NCI-H526 treated with DMSO at 0.1 percent for 48 hours (cell line): ENCODE measurements around the gene EFCAB6.
"Not testable (repeated sequence)": the region's sequence is repeated elsewhere in the genome, so short reads cannot be mapped to it uniquely, and the experiment has no call there.

Experiments
- DNase-seq: peaks from one replicate; lab custom pipeline; 2025; lab: John Stamatoyannopoulos, UW

Gene EFCAB6

DNA sequence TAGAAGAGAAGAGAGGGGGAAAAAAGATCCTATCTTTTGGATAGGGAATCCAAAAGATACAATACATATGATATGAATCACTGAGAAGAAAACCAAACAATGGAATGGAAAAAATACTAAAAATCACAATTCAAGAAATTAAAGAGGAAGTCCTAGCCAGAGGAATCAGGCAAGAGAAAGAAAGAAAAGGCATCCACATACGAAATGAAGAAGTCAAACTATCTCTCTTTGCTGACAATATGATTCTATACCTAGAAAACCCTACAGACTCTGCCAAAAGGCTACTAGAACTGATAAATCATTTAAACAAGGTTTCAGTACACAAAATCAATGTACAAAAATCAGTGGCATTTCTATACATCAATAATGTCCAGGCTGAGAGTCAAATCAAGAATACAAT is 91.4 kb downstream of the EFCAB6 start:
- DNase-seq, result no peak

DNA sequence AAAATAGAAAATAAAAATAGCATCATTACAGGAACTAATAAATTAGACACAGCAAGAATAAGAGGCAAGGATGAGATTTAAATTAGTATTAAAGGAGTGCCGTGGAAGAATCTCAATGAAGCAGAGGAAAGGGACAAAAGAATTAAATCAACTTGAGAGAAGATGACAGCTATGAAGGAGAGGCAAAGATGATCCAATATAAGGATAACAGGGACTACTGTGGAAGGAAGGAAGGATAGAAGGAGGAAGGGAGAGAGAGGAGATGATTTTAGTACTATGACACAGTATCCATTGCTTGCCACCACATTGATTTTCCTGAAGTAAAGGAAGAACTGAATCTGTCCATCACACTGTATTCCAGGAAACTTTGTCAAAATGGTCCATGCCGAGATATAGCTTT is 98.0 kb downstream of the EFCAB6 start:
- no peak for DNase-seq

DNA sequence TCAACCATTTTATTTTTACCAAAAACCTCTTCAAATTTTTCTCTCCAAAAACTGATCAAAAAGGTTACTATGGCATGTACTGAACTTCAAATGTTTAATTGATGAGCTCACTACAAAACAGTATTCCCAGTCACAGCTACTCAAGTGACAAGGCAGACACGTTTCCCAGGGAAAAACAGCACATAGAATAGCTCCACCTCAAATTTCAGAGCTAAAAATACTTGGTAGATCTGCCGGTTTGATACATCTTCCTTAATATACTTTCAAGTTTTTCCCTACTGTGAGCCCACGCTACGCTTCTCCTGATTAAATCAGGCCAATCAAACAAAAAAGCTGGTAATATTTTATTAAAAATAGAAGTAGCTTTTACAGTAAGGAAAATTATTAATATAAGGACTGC is 100.4 kb downstream of the EFCAB6 start:
- no peak for DNase-seq

DNA sequence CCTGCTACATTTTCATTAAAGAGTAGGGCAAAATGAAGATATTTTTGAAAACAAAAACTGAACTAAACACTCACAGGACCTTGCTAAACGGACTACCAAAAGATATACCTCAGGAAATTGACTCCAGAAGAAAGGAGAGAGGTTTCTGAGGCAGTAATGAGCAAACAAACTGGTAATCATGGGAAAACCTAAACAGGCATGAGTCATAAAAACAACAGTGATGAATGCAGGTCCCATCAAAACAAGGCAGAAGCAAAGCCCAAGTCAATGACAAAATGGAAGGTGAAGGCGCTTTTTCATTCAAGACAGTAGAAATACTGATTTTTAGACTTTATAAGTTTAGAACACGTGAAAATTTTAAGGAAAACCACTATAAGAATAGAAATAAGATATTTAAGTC is 104.5 kb downstream of the EFCAB6 start:
- no peak for DNase-seq

DNA sequence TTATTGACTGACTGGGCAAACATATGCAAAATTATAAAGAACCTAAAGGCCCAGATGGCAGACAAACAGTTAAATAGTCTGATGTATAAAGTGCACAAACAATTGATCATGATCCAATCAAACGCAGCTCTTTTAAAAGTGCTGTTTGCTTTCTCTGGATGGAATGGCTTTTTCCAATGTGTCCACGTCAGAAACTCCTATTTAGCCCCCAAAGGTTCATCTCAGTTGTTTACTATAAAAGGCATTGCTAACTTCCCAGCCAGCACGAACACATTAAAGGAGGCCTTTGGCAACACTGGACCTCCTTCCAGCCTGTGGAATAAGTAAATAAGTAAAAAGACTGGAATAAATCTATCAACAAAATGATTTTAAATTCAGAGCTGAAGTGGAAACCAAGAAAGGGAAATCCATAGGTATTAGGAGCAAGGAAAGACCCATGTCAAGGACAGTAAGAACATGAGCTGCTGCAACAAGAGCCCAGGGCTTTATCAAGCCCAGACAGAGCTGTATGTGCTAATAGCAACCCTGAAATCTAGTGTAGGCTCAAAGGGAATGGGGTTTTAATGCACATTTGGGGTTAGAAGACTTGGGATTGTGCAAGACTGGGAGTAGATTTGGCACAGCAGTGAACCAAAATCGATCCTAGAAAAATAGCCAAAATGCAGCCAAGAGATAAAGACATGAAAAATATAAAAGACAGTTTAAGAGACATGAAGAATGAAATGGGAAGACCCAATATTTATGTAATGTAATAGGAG is 105.4 kb downstream of the EFCAB6 start:
- no peak for DNase-seq

- DNase-seq, result no peak
Observed at GRCh38 chr22:43706151-43706550, 106.0 kb downstream of the EFCAB6 start.

- no peak for DNase-seq
Observed at GRCh38 chr22:43704051-43704450, 108.1 kb downstream of the EFCAB6 start.

DNA sequence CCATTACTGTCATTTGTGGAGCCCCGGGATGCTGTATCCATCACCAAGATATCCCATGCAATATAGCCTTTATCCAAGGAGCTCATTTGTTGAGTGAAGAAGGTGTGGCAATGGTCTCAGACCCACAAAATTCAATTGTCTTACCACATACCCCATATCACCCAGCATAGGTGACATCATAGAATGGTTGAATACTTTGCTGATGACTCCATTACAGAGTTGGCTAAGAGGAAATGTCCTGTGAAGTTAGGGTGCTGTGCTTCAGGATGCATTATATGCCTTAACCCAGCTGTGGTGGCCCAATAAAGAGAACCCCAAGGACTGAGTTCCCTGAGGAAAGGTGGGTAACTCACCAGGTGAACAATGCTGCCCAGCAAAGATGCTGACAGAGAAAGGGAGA is 113.7 kb downstream of the EFCAB6 start:
- no peak for DNase-seq

- DNase-seq, result no peak
Observed at GRCh38 chr22:43697894-43698293, 114.2 kb downstream of the EFCAB6 start.

DNA sequence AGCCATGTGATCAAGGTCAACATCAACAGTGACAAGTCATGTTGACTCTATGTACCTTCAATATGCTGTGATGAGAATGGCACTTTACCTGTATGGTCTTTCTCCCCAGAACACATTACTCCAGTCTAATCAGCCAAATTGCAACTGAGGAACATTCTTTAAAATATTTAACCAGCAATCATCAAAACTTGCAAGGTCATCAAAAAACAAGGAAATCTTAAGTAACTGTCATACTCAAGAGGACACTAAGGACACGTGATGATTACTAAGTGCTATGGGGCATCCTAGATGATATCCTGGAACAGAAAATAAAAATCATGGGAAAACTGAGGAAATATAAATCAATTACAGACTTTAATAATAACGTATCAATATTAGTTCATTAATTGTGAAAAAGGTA is 118.9 kb downstream of the EFCAB6 start:
- DNase-seq, result no peak

DNA sequence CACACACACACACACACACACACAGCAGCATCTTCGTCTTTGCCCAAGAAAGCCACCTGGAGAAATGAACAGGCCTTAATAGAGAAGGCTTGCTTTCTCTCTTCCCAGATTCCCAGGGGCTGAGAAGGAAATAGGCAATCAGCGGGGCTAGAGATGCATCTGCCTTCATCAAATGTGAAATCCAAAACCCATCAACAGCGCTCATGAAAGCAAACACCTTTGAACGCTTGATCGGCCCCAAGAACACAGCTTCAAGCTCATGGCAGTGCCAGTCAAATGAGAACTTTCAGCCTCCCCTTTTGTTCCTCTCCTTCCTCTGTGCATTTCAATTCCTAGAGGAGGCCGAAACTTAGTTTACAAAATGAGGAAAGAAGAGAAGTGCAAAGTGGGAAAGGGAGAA is 122.7 kb downstream of the EFCAB6 start:
- DNase-seq, result no peak

GRCh38 chr22:43682851-43683250 is 129.3 kb downstream of the EFCAB6 start:
- no peak for DNase-seq

DNA sequence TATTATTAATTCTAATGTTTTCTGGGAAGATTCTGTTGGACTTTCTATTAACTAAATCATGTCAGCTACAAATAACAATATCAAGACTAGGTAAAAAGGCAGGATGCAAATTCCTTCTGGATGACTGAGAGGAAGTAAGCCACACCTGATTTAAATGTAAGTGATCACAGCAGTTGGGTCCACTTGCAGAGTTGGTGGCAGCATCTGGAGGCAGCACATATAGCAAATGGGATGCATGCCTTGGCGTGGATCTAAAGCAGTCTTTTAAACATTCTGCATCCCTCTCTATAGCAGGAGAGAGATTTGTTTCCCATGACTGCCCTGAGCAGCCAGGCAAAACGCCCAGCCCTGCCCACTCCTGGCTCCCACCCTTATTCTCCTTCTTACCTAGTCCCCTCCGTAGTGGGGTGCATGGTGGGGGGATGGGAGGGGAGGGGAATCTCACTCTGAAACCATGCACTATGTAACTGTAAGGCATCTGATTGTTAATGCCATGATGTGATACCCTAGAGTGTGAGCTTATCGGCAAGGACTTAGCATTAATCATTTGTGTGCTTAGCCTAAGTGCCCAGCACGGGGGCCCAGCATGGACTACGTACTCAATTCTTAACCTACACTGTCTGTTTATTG is 130.3 kb downstream of the EFCAB6 start:
- no peak for DNase-seq

- peak; percentile 76 for DNase-seq
Observed at GRCh38 chr22:43670513-43670912, 141.6 kb downstream of the EFCAB6 start.

DNA sequence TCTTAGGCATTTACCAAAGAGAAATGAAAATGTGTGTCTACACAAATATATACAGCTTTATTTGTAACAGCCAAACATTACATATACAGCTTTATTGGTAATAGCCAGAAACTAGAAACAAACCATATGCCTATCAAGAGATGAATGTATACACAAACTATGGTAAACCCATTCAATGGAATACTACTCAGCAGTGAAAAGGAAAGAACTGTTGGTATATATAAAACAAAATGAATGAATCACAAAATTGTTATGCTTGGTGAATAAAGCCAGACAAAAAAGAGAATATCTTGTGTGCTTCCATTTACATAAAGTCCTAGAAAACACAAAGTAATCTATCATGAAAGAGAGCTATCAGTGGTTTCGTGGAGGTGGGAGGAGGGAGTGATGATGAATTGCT is 142.9 kb downstream of the EFCAB6 start:
- no peak for DNase-seq

DNA sequence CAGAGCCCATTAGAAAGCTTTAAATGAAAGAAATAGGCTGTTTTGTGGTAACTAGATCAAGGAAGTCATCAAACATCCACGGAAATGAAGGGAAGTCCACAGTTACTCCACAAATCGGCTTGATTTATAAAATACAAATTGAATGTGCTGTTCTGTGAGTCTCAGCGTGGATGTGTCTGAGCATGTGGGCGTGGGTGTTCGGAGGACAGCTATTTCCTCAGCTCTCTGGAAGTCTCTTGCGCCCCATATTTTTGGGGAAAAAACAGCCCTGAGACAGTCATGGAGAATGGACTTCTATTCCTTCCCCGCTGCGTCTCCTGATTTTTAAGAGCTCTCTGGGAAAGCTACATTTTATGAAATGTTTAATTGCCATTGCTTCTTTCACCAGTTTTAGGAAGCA is 144.4 kb downstream of the EFCAB6 start:
- DNase-seq, result no peak

GRCh38 chr22:43666457-43666856 is 145.6 kb downstream of the EFCAB6 start:
- DNase-seq, result no peak

DNA sequence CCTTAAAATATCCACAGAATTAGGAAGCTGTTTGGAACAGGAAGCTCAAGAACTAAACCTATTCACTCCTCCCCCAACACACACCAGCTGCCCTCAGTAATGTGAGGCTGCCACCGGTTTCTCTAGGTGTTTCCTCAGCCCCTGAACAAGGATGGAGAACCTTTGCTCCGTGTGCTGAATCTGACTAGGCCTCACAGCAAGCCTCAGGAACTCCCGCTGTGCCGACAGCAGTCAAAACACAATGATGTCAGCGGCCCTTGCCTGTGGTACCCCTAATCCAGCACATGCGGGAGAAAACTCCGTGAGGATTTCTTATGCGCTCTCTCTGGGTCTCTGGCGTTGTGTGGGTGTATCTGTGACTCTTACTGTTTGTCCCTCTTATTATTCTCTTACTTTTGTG is 153.3 kb downstream of the EFCAB6 start:
- DNase-seq, result no peak

GRCh38 chr22:43656581-43656980 is 155.5 kb downstream of the EFCAB6 start:
- DNase-seq, result not testable (repeated sequence)

DNA sequence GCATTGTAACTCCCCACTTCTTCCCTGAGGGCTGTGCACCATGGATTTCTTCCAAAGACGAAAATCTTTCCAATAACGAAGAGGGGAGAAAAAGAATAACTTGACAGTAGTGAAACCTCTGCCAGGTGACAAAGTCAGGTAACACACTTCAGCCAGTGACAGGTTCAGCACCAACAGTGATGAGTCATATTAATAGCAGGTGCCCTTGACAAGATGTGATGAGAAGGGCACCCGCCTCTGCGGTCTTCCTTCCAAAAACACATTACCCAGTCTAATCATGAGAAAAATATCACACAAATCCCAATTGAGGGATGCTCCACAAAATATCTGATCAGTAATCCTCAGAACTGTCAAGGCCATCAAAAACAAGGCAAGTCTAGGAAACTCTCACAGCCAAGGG is 157.8 kb downstream of the EFCAB6 start:
- no peak for DNase-seq

GRCh38 chr22:43652845-43653244 is 159.3 kb downstream of the EFCAB6 start:
- no peak for DNase-seq

GRCh38 chr22:43643387-43643786 is 168.7 kb downstream of the EFCAB6 start:
- no peak for DNase-seq

- peak; percentile 38 for DNase-seq
Observed at GRCh38 chr22:43642319-43643206, 169.5 kb downstream of the EFCAB6 start.
